Activated T-helper 1 cell treated with anti-CD3 and anti-CD28 coated beads, Interleukin-12 subunit alpha, Interleukin-12 subunit beta, Interleukin-2, Interleukin-4 antibody, amounts not matched to agents 30 ng/mL and 10 ng/mL and 1 ng/mL, durations not matched to agents 14 hours and 24 hours and 36 hours (primary cell): ENCODE results near the gene LYRM2. TPM values are rescaled to one million over a fixed set of nuclear protein-coding genes. Genes with fewer than 3 reads are reported as not detected.

ENCODE experiments used
- DNase-seq: peaks from one replicate; pipeline ENCODE4 v3.0.0; 2021; ENCODE audit warnings: low spot score
- H3K27ac Mint-ChIP-seq: one replicate; pipeline ENCODE4 v1.8.0; 2021; ENCODE audit warnings: mild to moderate bottlenecking, mixed read lengths
- H3K27me3 Mint-ChIP-seq: one replicate; pipeline ENCODE4 v1.8.0; 2022; ENCODE audit warnings: mild to moderate bottlenecking, moderate library complexity, mixed read lengths; ENCODE audit not compliant: insufficient read depth
- H3K36me3 Mint-ChIP-seq: one replicate; pipeline ENCODE4 v1.8.0; 2021; ENCODE audit warnings: low read depth, mixed read lengths
- H3K4me1 Mint-ChIP-seq: one replicate; pipeline ENCODE4 v1.8.0; 2021; ENCODE audit warnings: low read depth, mixed read lengths
- H3K4me3 Mint-ChIP-seq: one replicate; pipeline ENCODE4 v1.8.0; 2021; ENCODE audit warnings: mild to moderate bottlenecking, moderate library complexity, mixed read lengths
- H3K9me3 Mint-ChIP-seq: one replicate; pipeline ENCODE4 v1.8.0; 2021; ENCODE audit warnings: mixed read lengths
- intact Hi-C: fragments of 100-400 bp; cut with micrococcal nuclease; formaldehyde crosslinking; loops from one replicate; pipeline ENCODE4 v1.15.1; 2024
- total RNA-seq: library from RNA; stranded (reverse); gene quantifications from 2 replicates; pipeline ENCODE4 v1.2.3, GENCODE V29; 2022

Gene LYRM2
- total RNA-seq, 1 donor from 2014 or later: 32.8 TPM

DNA sequence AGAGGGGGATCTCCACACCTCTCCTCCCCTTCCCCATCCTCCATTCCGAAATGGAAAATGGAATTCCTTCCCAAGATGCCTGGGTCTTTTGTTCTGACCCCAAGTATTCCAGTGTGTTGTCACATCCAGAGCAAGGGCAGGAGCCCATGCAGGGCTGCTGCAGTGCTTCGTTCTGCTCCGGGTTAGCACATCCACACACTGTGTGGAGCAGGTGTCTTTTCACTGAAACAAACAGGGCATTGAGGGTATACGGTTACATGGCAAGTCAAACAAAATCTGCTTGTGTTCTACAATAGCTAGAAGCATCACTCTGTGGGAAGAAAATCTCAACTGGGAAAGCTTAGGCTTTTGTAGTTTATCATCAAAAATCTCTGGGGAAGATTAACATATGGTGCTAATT is 56.9 kb downstream of the LYRM2 start:
- Mint-ChIP-seq H3K9me3 (no peaks in the 10 kb centered on the region), H3K4me1 (peaks cover 5% of the 10 kb centered on the region), H3K36me3 (no peaks in the 10 kb centered on the region), H3K27me3 (peaks cover 6% of the 10 kb centered on the region), H3K27ac (no peak overlapping the region), H3K4me3 (no peak overlapping the region)
- intact Hi-C loops: no loop called here
- DNase-seq: no peak

DNA sequence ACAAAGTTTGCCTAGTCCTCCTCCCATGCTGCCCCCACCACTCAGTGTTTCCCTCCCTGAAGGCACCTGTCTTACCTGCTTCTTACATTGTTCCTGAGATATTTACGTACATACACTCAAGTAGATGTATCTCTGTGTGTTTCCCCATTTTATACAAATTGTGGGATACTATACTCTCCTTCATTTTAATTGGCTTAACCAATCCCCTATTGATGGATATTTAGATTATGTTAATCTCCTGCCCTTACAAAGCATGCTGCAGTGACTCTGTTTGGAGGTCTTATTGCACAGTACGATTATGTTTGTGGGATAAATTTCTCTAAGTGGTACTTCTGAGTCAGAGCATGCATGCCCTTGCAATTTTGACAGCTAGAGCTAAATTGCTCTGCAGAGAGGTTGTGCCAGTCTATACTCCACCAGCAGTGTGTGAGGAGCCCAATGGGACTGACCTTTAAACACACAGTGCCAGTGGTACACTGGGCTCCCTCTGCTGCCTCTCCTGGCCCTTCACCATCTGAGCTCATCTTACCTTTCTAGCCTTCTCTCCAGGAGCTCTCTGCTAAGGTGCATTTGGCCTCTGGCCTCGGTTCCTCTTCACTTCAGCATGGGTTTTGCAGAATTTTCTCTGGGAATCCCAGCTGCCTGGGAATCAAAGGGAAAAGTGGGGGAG is 57.4 kb downstream of the LYRM2 start:
- intact Hi-C loops: no loop called here
- no peak overlapping the region for H3K4me3 Mint-ChIP-seq
- no peak overlapping the region for H3K27ac Mint-ChIP-seq
- peaks cover 5% of the 10 kb centered on the region for H3K4me1 Mint-ChIP-seq
- no peaks in the 10 kb centered on the region for H3K9me3 Mint-ChIP-seq
- H3K36me3 Mint-ChIP-seq: no peaks in the 10 kb centered on the region
- DNase-seq: no peak
- H3K27me3 Mint-ChIP-seq: peaks cover 6% of the 10 kb centered on the region

DNA sequence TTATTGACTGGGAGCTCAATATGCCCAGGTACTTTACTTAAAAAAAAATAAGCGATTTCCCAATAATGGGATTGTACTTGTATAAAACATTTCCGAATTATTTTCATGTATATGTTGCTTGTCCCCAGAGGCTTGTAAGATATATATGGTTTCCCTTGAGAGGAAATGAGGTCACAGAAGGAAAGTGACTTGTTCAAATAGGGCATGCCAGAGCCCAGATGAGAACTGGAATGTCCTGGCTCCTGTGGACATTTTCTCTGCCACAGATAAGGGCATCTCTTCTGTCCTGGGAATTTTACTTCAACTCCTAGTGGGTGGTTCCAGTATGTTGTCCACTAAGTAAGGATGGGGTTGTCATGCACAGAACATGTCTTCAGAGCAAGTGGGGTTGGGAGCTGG is 63.0 kb downstream of the LYRM2 start:
- no peak for DNase-seq
- H3K4me3 Mint-ChIP-seq: no peak overlapping the region
- H3K27ac Mint-ChIP-seq: no peak overlapping the region
- no peaks in the 10 kb centered on the region for H3K9me3 Mint-ChIP-seq
- H3K27me3 Mint-ChIP-seq: peaks cover 9% of the 10 kb centered on the region
- intact Hi-C loops: no loop called here
- peaks cover 6% of the 10 kb centered on the region for H3K4me1 Mint-ChIP-seq
- no peaks in the 10 kb centered on the region for H3K36me3 Mint-ChIP-seq

DNA sequence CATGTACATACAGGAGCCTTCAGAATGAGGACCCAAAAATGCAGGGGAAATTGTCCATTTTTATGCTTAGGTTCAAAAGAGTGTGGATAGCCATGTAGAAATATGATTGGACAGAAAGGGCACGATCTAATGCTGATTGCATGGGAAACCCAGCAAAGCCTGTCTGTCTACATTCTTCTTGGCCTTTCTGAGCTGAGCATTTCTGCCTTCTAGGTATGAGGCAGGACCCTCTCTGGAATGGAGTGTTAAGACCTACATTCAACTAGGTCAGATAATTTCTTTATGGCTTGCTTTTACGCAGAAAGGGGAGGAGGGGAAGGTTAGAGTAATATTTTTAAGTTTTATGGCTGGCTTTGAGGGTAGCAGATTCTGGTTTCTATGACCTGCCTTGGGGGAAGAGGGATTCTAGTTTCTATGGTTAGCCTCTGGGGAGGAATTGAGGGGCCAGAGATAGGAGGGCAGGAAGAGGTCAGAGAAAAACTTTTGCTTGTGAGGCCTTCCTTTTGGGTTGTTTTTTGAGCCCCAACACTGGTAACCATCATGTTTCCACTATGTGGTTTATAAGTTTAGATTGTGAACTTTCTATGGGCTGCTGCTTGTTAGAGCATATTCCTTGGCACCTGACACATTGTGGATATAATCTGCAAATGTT is 63.5 kb downstream of the LYRM2 start:
- DNase-seq: no peak
- H3K36me3 Mint-ChIP-seq: no peaks in the 10 kb centered on the region
- no peak overlapping the region for H3K27ac Mint-ChIP-seq
- no peaks in the 10 kb centered on the region for H3K9me3 Mint-ChIP-seq
- H3K27me3 Mint-ChIP-seq: peaks cover 12% of the 10 kb centered on the region
- H3K4me3 Mint-ChIP-seq: no peak overlapping the region
- intact Hi-C loops: no loop called here
- H3K4me1 Mint-ChIP-seq: peaks cover 6% of the 10 kb centered on the region

DNA sequence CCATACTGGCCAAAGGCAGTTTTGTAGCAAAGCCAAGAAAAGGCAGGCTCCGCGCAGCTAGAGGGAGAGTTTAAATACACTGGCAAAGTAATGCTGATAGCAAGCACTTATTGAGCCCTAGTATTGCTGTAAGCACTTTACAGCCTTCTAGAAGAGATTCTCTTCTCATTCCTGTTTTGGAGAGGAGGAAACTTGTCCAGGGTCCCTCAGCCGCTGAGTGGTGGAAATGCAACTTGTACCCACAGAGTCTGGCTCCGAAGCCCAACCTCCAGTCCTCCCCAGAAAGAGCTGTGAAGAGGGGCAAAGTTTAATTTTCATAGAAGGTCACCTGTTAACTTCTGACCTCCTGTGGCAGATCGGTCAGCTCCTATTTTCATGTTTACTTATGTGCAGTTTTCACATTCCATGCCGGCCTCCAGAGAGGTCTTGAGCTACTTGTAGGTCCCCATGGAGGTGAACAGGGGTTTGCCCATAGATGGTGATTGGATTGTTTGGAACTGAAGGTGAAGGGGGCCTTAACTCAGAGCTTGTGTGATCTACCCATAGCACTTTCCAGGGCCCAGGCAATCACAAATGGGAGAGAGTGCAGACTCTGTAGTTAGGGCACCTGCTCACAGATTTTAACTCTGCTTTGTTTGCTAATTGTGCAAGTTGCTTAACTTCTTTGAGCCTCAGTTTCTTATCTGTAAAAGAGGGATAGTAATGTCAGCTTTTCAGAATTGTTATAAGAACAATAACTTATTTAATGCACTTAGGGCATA is 70.7 kb downstream of the LYRM2 start:
- no peaks in the 10 kb centered on the region for H3K4me1 Mint-ChIP-seq
- intact Hi-C loops: no loop called here
- H3K27ac Mint-ChIP-seq: no peak overlapping the region
- no peaks in the 10 kb centered on the region for H3K9me3 Mint-ChIP-seq
- H3K4me3 Mint-ChIP-seq: no peak overlapping the region
- H3K36me3 Mint-ChIP-seq: no peaks in the 10 kb centered on the region
- no peak for DNase-seq
- peaks cover 18% of the 10 kb centered on the region for H3K27me3 Mint-ChIP-seq

DNA sequence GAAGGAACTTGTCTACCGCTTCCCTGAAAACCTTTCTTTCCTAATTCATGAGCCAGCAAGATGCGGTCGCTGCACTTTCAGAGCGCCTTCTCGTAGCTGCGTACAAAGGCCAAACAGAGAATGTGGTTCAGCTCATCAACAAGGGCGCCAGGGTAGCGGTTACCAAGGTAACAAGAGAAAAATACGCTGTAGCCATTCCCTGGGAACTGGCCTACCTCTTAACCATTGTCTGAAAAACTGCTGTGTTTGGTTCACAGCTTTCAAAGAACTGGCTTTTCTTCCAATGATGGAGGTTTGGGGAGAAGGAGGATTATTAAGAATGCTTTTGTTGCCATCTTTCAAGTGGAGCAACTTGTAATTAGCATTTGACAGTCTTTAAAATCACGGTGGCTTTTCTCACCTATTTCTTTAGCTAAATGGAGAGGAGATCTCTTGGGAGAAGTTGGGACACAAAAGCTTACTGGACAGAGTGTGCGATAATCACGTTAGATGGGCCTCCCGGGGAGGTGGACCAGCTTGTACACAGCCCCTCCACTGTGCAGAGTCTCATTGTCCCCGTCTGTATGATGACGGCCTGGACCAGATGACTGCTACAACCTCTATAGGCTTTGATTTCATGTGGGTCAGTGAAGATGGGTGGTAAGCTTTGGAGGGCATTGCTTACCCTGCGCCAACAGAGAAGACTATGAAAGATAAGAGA is 71.5 kb downstream of the LYRM2 start:
- no peaks in the 10 kb centered on the region for H3K36me3 Mint-ChIP-seq
- H3K4me3 Mint-ChIP-seq: no peak overlapping the region
- H3K27ac Mint-ChIP-seq: no peak overlapping the region
- intact Hi-C loops: no loop called here
- H3K4me1 Mint-ChIP-seq: no peaks in the 10 kb centered on the region
- no peak for DNase-seq
- H3K27me3 Mint-ChIP-seq: peaks cover 19% of the 10 kb centered on the region
- H3K9me3 Mint-ChIP-seq: no peaks in the 10 kb centered on the region

DNA sequence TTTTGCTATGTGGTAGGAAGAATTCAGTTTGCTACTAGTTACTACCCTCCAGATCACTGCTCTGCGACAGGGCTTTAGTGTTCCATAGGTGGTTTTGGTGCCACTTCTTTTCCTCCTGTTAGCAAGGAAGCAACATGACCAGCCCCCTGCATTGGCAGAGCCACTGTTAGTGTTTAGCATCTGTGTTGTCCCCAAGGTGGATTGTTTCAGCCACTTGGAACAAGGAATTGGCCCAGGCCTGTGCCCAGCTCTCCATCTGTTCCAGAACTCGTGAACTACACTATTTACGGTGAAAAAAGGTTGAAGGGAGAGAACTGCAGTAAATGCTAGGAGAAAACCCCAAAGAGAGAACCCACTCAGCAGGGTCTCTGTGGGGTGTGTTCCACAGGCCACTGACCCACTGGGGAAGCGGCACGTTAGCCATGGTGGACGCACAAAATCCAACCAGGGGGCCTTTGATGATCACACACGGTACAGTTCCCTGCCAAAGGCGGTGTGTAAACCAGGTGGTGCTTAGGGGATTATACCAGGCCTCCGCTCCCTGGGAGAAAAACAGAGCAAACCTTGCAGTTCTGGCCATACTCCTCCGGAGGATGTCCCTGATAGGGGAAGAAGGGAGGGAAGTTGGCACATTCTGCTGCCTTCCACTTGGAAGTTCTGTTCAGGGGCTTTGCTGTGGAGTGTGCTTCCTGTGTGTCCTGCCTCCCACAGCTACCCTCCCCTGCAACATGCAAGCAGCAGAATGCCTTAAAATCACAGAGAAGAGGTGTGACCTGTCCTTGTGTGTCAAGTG is 72.3 kb downstream of the LYRM2 start:
- Mint-ChIP-seq H3K27ac (no peak overlapping the region), H3K4me3 (no peak overlapping the region), H3K27me3 (peaks cover 17% of the 10 kb centered on the region), H3K4me1 (no peaks in the 10 kb centered on the region), H3K36me3 (no peaks in the 10 kb centered on the region), H3K9me3 (no peaks in the 10 kb centered on the region)
- intact Hi-C loops: no loop called here
- DNase-seq: no peak

DNA sequence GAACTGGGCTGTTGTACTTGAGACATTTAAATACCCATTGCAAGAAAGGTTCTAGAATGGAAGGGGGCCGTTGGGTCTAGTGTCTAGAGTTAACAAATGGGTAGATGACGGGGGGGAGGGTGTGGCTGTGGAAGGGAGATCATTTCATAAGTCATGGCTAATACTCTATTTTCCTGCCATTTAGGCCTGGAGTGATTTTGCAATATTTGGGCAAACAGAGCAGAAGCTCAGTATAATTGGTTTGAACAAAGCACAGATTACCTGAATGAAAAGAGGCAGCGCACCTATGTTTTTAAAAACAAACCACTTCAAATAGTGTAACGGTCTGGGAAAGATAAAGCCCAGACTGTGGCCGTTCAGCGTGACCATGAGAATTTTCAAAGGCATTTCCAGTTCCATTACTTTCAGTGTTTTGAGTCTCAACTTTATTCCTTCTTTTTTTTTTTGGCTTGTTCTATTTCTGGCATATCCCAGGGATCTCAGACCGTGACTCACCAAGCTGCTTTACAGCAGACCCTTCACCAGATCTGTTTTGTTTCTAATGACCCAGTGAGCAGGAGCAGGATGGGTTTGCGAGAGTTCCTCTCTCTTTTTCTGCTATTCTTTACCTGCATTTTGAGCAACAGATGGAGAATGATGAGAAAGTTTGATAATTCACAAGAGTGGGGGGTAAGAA is 73.7 kb downstream of the LYRM2 start:
- Mint-ChIP-seq H3K4me3 (no peak overlapping the region), H3K9me3 (no peaks in the 10 kb centered on the region), H3K27ac (no peak overlapping the region), H3K4me1 (no peaks in the 10 kb centered on the region), H3K36me3 (no peaks in the 10 kb centered on the region), H3K27me3 (peaks cover 14% of the 10 kb centered on the region)
- no peak for DNase-seq
- intact Hi-C loops: no loop called here

DNA sequence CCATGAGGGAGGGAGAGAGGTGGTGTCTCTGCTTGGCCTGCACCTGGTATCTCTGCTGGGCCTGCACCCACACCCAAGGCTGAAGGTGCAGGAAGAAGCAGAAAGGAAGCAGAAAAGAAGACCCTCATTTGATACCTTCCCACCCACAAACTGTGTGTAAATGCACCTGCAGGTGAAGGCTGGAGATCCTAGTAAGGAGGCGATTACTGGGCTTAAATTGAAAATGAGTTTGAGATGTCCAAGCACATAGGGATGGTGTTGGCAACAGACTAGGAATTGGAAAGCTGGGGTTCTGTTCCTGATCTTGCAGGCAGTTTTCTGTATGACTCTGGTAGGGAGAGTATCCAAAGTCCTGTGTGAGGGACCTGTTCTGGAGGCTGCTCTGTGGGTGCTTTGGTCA is 74.7 kb downstream of the LYRM2 start:
- intact Hi-C loops: no loop called here
- DNase-seq: no peak
- Mint-ChIP-seq H3K4me3 (no peak overlapping the region), H3K27ac (no peak overlapping the region), H3K36me3 (no peaks in the 10 kb centered on the region), H3K9me3 (no peaks in the 10 kb centered on the region), H3K4me1 (no peaks in the 10 kb centered on the region), H3K27me3 (peaks cover 14% of the 10 kb centered on the region)

DNA sequence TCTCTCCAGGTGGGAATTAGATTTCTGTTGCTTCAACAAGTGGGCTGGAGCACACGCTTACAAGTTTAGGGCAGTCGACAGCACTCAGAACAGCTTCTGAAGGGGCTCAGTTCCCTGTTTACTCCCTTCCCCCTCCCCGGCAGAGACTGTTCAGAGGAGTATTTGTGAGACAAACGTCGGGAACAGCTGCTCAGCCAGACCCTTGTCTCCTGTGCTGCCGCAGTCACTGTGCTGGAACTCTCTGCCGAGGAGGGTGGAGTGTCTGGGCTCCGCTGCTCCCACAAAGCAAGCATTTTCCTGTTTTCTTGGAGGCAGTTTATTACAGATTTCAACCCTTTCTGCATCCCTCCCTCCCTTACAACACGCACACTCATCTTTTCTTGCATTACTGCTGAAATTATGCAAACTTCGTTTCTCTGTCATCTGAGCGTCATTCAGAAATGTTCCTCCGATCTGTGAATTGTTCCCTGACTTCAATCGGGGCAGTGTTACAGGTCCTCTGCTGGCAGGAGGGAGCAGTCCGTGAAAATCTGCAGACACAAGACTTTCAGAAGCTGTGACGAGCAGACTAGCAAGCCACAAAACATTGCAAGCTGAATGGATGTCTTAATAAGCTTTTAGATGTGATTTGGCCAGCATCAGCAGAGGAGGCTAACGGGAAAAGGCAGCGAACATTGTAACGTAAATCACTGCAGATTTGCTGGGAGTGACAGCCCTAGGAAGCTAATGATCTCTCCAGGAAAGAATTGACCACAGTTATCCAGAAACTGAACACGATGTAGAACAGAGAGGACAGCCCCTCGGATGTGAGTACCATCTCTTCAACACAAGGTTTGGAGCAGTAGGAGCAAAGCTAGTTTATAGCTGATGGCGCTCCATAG is 76.2 kb downstream of the LYRM2 start:
- Mint-ChIP-seq H3K9me3 (no peaks in the 10 kb centered on the region), H3K4me3 (no peak overlapping the region), H3K27me3 (peaks cover 14% of the 10 kb centered on the region), H3K4me1 (no peaks in the 10 kb centered on the region), H3K36me3 (no peaks in the 10 kb centered on the region), H3K27ac (no peak overlapping the region)
- no peak for DNase-seq
- intact Hi-C loops: no loop called here

DNA sequence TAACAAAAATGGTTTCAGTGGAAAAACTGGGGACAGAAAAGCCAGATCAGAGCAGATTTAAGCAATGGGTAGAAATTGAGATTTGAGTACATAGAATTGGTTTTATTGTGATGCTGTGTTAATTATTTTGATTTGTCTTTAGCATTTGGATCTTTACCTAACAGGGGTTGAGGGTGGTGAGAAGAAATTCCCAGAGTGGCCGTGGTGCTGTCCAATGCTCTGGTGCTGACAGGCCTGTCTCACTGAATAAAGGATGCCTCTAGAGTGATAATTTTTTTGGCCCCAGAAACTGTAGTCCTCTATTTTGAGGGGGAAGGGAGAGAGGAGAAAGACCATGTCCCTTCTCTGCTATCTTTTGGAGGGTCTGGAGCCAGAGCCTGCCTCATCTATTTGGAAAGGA is 79.1 kb downstream of the LYRM2 start:
- H3K27me3 Mint-ChIP-seq: peaks cover 15% of the 10 kb centered on the region

More for the DNA sequence above, 79.1 kb downstream of the LYRM2 start:
- Mint-ChIP-seq H3K4me3 (no peak overlapping the region), H3K27ac (no peak overlapping the region), H3K9me3 (no peaks in the 10 kb centered on the region), H3K36me3 (no peaks in the 10 kb centered on the region), H3K4me1 (no peaks in the 10 kb centered on the region)
- DNase-seq: no peak
- intact Hi-C loops: no loop called here
